OCI-LY1 (cell line): Measurements from ENCODE around the gene LIM2.
"Not testable (repeated sequence)": the region's sequence is repeated elsewhere in the genome, so short reads cannot be mapped to it uniquely, and the experiment has no call there.

ENCODE experiments used
- H2AFZ ChIP-seq: fragments of 200-600 bp; sonication (generic), shearing (Covaris generic); 2 replicates; pipeline ENCODE4 v1.6.0; 2014; ENCODE audit warnings: antibody characterized with exemption, mild to moderate bottlenecking, low read length
- H3F3A ChIP-seq: fragments of 200-600 bp; sonication (generic), shearing (Covaris generic); 2 replicates; pipeline ENCODE4 v1.6.0; 2014; ENCODE audit warnings: mild to moderate bottlenecking, antibody characterized with exemption, low read length, moderate library complexity; ENCODE audit not compliant: insufficient read depth
- H3K27ac ChIP-seq: fragments of 200-600 bp; sonication (generic); 2 replicates; pipeline ENCODE4 v1.5.1; 2014; ENCODE audit warnings: low read length, mixed run types, mild to moderate bottlenecking, low read depth; ENCODE audit not compliant: poor library complexity, severe bottlenecking
- H3K27me3 ChIP-seq: fragments of 200-600 bp; sonication (generic); 2 replicates; pipeline ENCODE4 v1.6.0; 2014; ENCODE audit warnings: antibody characterized with exemption, mild to moderate bottlenecking, low read length, moderate library complexity; ENCODE audit not compliant: insufficient read depth
- H3K36me3 ChIP-seq: fragments of 200-600 bp; sonication (generic); 2 replicates; pipeline ENCODE4 v1.6.1; 2014; ENCODE audit warnings: mild to moderate bottlenecking, antibody characterized with exemption, low read length, moderate library complexity, mixed read lengths; ENCODE audit not compliant: insufficient read depth
- H3K4me1 ChIP-seq: fragments of 200-600 bp; sonication (generic); 2 replicates; pipeline ENCODE4 v1.5.1; 2014; ENCODE audit warnings: mild to moderate bottlenecking, low read length, moderate library complexity; ENCODE audit not compliant: insufficient read depth, severe bottlenecking
- H3K4me2 ChIP-seq: fragments of 200-600 bp; sonication (generic), shearing (Covaris generic); 2 replicates; pipeline ENCODE4 v1.6.1; 2014; ENCODE audit warnings: low read length
- H3K4me3 ChIP-seq: fragments of 200-600 bp; sonication (generic); 2 replicates; pipeline ENCODE4 v1.5.1; 2014; ENCODE audit warnings: low read length, low read depth, mild to moderate bottlenecking, mixed read lengths; ENCODE audit not compliant: poor library complexity, severe bottlenecking
- H3K79me2 ChIP-seq: fragments of 200-600 bp; shearing (Covaris generic); 2 replicates; pipeline ENCODE4 v1.6.1; 2016; ENCODE audit warnings: mixed run types, low read length, mixed read lengths; ENCODE audit not compliant: insufficient read depth
- H3K9ac ChIP-seq: fragments of 200-600 bp; sonication (generic), shearing (Covaris generic); 2 replicates; pipeline ENCODE4 v1.6.1; 2014; ENCODE audit warnings: mild to moderate bottlenecking, low read length, mixed read lengths
- H3K9me2 ChIP-seq: fragments of 200-600 bp; sonication (generic), shearing (Covaris generic); 2 replicates; pipeline ENCODE4 v1.6.1; 2014; ENCODE audit warnings: low read depth, mild to moderate bottlenecking, low read length, mixed read lengths
- H3K9me3 ChIP-seq: fragments of 200-600 bp; shearing (Covaris generic); 2 replicates; pipeline ENCODE4 v1.6.1; 2014; ENCODE audit warnings: low read length, mixed read lengths
- H4K20me1 ChIP-seq: fragments of 200-600 bp; sonication (generic), shearing (Covaris generic); 2 replicates; pipeline ENCODE4 v1.6.0; 2016; ENCODE audit warnings: mild to moderate bottlenecking, low read length; ENCODE audit not compliant: insufficient read depth
- EZH2 ChIP-seq: fragments of 200-600 bp; sonication (generic), shearing (Covaris generic); IDR thresholded peaks from 2 replicates; pipeline ENCODE4 v1.8.0; 2017; ENCODE audit warnings: borderline replicate concordance, mixed run types, mild to moderate bottlenecking, antibody characterized with exemption, low read length, moderate library complexity, mixed read lengths
- TF ChIP-seq, protein P1 (sequence below): fragments of 200-600 bp; sonication (generic), shearing (Covaris generic); IDR thresholded peaks from 2 replicates; pipeline ENCODE4 v1.5.1; 2017; ENCODE audit warnings: mild to moderate bottlenecking, antibody characterized with exemption, low read length, moderate library complexity, mixed read lengths

Gene LIM2

GRCh38 chr19:51422053-51422448, 34.3 kb upstream of the LIM2 start:
- TF ChIP-seq EZH2, result no peak
- TF ChIP-seq, protein P1, sequence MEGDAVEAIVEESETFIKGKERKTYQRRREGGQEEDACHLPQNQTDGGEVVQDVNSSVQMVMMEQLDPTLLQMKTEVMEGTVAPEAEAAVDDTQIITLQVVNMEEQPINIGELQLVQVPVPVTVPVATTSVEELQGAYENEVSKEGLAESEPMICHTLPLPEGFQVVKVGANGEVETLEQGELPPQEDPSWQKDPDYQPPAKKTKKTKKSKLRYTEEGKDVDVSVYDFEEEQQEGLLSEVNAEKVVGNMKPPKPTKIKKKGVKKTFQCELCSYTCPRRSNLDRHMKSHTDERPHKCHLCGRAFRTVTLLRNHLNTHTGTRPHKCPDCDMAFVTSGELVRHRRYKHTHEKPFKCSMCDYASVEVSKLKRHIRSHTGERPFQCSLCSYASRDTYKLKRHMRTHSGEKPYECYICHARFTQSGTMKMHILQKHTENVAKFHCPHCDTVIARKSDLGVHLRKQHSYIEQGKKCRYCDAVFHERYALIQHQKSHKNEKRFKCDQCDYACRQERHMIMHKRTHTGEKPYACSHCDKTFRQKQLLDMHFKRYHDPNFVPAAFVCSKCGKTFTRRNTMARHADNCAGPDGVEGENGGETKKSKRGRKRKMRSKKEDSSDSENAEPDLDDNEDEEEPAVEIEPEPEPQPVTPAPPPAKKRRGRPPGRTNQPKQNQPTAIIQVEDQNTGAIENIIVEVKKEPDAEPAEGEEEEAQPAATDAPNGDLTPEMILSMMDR, result peak; percentile 92
- no peaks in the 10 kb centered on the region for H3F3A ChIP-seq

DNA sequence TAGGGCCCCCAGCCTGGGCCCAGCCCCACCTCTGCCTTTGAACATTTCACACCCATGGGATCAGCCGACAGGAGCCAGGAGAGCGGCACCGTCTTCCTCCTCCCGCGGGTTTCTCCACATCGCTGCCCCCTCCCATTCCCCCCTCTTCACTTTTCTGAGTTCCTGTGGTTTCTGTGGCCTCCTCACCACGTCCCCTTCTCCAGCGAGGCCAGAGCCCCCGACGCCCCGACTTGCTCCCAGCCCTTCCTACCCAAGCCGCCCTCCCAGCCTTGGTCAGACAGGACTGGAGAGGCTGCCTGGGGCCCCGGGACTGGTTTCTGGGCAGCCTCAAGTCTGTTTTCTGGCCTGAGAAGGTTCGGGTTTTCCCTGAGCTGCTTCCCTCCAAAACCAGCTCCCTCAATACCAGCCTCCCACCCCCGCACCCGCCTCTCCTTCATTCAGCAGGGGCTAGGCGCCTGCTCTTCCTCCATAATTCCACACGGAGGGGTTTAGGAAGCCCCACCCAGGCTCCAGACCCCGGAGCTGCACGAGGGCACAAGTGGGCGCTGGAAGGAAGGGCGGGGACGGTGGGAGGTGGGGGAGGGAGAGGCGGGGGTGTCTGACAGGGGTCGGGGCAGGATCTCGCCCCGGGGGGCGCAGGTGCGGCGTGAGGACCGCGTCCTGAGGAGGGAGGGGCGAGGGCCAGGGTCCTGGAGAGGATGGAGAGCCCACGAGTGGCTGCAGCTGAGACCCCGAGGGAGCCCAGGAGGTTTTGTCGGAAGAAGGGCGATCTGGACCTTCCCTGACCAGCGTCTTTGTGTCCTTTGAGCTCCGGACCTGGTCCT, 33.7 kb upstream of the LIM2 start:
- Histone ChIP-seq H3K36me3 (no peaks in the 10 kb centered on the region), H3K9ac (no peak overlapping the region), H3K27ac (no peak overlapping the region), H4K20me1 (no peaks in the 10 kb centered on the region), H3K9me2 (no peaks in the 10 kb centered on the region), H3K9me3 (no peaks in the 10 kb centered on the region), H3K4me2 (no peak overlapping the region), H3K4me1 (peaks cover 16% of the 10 kb centered on the region), H3K79me2 (no peaks in the 10 kb centered on the region), H3K4me3 (no peak overlapping the region), H3K27me3 (no peaks in the 10 kb centered on the region), H3F3A (no peaks in the 10 kb centered on the region), H2AFZ (no peak overlapping the region)
- TF ChIP-seq EZH2, result no peak
- TF ChIP-seq, protein P1, result no peak

More at GRCh38 chr19:51422053-51422448, 34.3 kb upstream of the LIM2 start:
- no peaks in the 10 kb centered on the region for H4K20me1 ChIP-seq
- no peaks in the 10 kb centered on the region for H3K36me3 ChIP-seq
- no peak overlapping the region for H3K27ac ChIP-seq
- no peaks in the 10 kb centered on the region for H3K9me2 ChIP-seq
- H3K79me2 ChIP-seq, result no peaks in the 10 kb centered on the region
- no peaks in the 10 kb centered on the region for H3K27me3 ChIP-seq
- no peak overlapping the region for H3K4me2 ChIP-seq
- no peaks in the 10 kb centered on the region for H3K9me3 ChIP-seq
- peaks cover 10% of the 10 kb centered on the region for H3K4me1 ChIP-seq
- H2AFZ ChIP-seq, result no peak overlapping the region
- no peak overlapping the region for H3K9ac ChIP-seq
- H3K4me3 ChIP-seq, result no peak overlapping the region

- not testable (repeated sequence) for H3K79me2 ChIP-seq, H3F3A ChIP-seq, H3K27ac ChIP-seq, H3K9me2 ChIP-seq, H3K9me3 ChIP-seq, H3K27me3 ChIP-seq, H3K9ac ChIP-seq, H2AFZ ChIP-seq, H4K20me1 ChIP-seq, H3K4me3 ChIP-seq, H3K4me2 ChIP-seq, H3K36me3 ChIP-seq
- H3K4me1 ChIP-seq, result peaks cover 23% of the 10 kb centered on the region
These were observed 32.7 kb upstream of the LIM2 start for GRCh38 chr19:51420511-51420910.

- Histone ChIP-seq H3K9me2 (no peaks in the 10 kb centered on the region), H3K4me1 (peaks cover 23% of the 10 kb centered on the region), H4K20me1 (no peaks in the 10 kb centered on the region), H3K27me3 (no peaks in the 10 kb centered on the region), H3K4me2 (no peak overlapping the region), H3K9ac (no peak overlapping the region), H3K36me3 (peaks cover 10% of the 10 kb centered on the region; the same call in 1 of the 2 replicates), H3F3A (no peaks in the 10 kb centered on the region), H3K9me3 (no peaks in the 10 kb centered on the region), H3K79me2 (no peaks in the 10 kb centered on the region), H3K27ac (no peak overlapping the region), H2AFZ (no peak overlapping the region), H3K4me3 (no peak overlapping the region)
- TF ChIP-seq, protein P1, result no peak
- no peak for TF ChIP-seq EZH2
These were observed 30.9 kb upstream of the LIM2 start for GRCh38 chr19:51418707-51419106.
